CD14-positive monocyte (primary cell): ENCODE measurements around the gene SPAG5. TPM values are rescaled to one million over a fixed set of nuclear protein-coding genes. Genes with fewer than 3 reads are reported as not detected.

ENCODE experiments used
- DNase-seq, 3 donors: peaks; one replicate each; pipeline ENCODE4 v3.0.0-alpha.2; 2011 to 2022
- H2AFZ ChIP-seq: 2 replicates; pipeline ENCODE4 v1.6.0; 2012; ENCODE audit warnings: mild to moderate bottlenecking, low read depth, low read length, inconsistent platforms; ENCODE audit not compliant: insufficient read depth, poor library complexity, severe bottlenecking
- H3K27ac ChIP-seq, 2 donors: 1 replicate in 1 of 2; 2 replicates in 1 of 2; pipeline ENCODE4 v1.5.1; 2012 to 2013; ENCODE audit warnings: low read length in 2 of 2, control low read depth in 1 of 2, inconsistent platforms in 1 of 2, low read depth in 1 of 2, mild to moderate bottlenecking in 1 of 2
- H3K27me3 ChIP-seq, 2 donors: one replicate each; pipeline versions ENCODE4 v1.6.0 to v1.6.1; 2011 to 2013; ENCODE audit warnings: low read length in 2 of 2; ENCODE audit not compliant: control insufficient read depth in 2 of 2, insufficient read depth in 2 of 2
- H3K36me3 ChIP-seq, 2 donors: replicated peaks in 1 of 2; 1 replicate in 1 of 2; 2 replicates in 1 of 2; pipeline versions ENCODE4 v1.5.1 to v1.6.1; 2012 to 2013; ENCODE audit warnings: low read length in 2 of 2, control low read depth in 1 of 2, inconsistent platforms in 1 of 2, mild to moderate bottlenecking in 1 of 2; ENCODE audit not compliant: insufficient read depth in 2 of 2, control insufficient read depth in 1 of 2
- H3K4me1 ChIP-seq, 2 donors: 1 replicate in 1 of 2; 2 replicates in 1 of 2; pipeline versions ENCODE4 v1.5.1 to v1.6.1; 2012 to 2013; ENCODE audit warnings: low read length in 2 of 2, control low read depth in 1 of 2, inconsistent platforms in 1 of 2, mild to moderate bottlenecking in 1 of 2, moderate library complexity in 1 of 2; ENCODE audit not compliant: insufficient read depth in 2 of 2, control insufficient read depth in 1 of 2
- H3K4me2 ChIP-seq: replicated peaks from 2 replicates; pipeline ENCODE3; 2012; ENCODE audit warnings: low read length, moderate library complexity, mild to moderate bottlenecking; ENCODE audit not compliant: poor library complexity, severe bottlenecking; ENCODE audit errors: extremely low read depth
- H3K4me3 ChIP-seq, 3 experiments: fragments of 200-600 bp in 1 of 3; sonication (generic) in 1 of 3; replicated peaks in 1 of 3; 1 replicate in 2 of 3; 2 replicates in 1 of 3; pipeline ENCODE4 v1.5.1; 2011 to 2013; ENCODE audit warnings: low read length in 3 of 3, mild to moderate bottlenecking in 3 of 3, control low read depth in 2 of 3, low read depth in 2 of 3, inconsistent platforms in 1 of 3, moderate library complexity in 1 of 3
- H3K79me2 ChIP-seq: 2 replicates; pipeline ENCODE4 v1.6.0; 2012; ENCODE audit warnings: mild to moderate bottlenecking, control low read depth, inconsistent platforms, low read length, moderate library complexity; ENCODE audit not compliant: insufficient read depth
- H3K9ac ChIP-seq: 2 replicates; pipeline ENCODE4 v1.6.0; 2017; ENCODE audit warnings: low read length, mild to moderate bottlenecking; ENCODE audit not compliant: insufficient read depth, poor library complexity, severe bottlenecking
- H3K9me3 ChIP-seq, 2 donors: replicated peaks in 1 of 2; 1 replicate in 1 of 2; 2 replicates in 1 of 2; pipeline versions ENCODE4 v1.5.1 to v1.6.1; 2012 to 2013; ENCODE audit warnings: low read length in 2 of 2, control low read depth in 1 of 2; ENCODE audit not compliant: control insufficient read depth in 1 of 2, insufficient read depth in 1 of 2
- H4K20me1 ChIP-seq: 2 replicates; pipeline ENCODE4 v1.6.0; 2012; ENCODE audit warnings: mild to moderate bottlenecking, low read length, control low read depth, moderate library complexity; ENCODE audit not compliant: insufficient read depth
- H3K27ac Mint-ChIP-seq, 7 donors: one replicate each; pipeline ENCODE4 v1.8.0; 2020; ENCODE audit warnings: mild to moderate bottlenecking in 7 of 7, mixed read lengths in 7 of 7, moderate library complexity in 6 of 7, inconsistent platforms in 2 of 7
- H3K27me3 Mint-ChIP-seq, 3 donors: one replicate each; pipeline ENCODE4 v1.8.0; 2021 to 2022; ENCODE audit warnings: low read depth in 3 of 3, mild to moderate bottlenecking in 3 of 3, mixed read lengths in 3 of 3, moderate library complexity in 3 of 3, inconsistent platforms in 1 of 3
- H3K36me3 Mint-ChIP-seq, 2 donors: one replicate each; pipeline ENCODE4 v1.8.0; 2020; ENCODE audit warnings: mixed read lengths in 2 of 2, inconsistent platforms in 1 of 2, mild to moderate bottlenecking in 1 of 2
- H3K4me1 Mint-ChIP-seq: one replicate; pipeline ENCODE4 v1.8.0; 2020; ENCODE audit warnings: mild to moderate bottlenecking, mixed read lengths
- H3K4me3 Mint-ChIP-seq, 2 donors: one replicate each; pipeline ENCODE4 v1.8.0; 2020; ENCODE audit warnings: mild to moderate bottlenecking in 2 of 2, mixed read lengths in 2 of 2, moderate library complexity in 1 of 2
- H3K9me3 Mint-ChIP-seq, 7 donors: one replicate each; pipeline ENCODE4 v1.8.0; 2020 to 2022; ENCODE audit warnings: mixed read lengths in 7 of 7, mild to moderate bottlenecking in 6 of 7, moderate library complexity in 6 of 7, inconsistent platforms in 2 of 7
- WGBS: methylation state at CpG from one replicate; pipeline ENCODE4 v1.1.5; 2013; ENCODE audit warnings: missing lambda C conversion rate; ENCODE audit not compliant: insufficient coverage; 5-methylcytosine and 5-hydroxymethylcytosine counted together
- intact Hi-C, 2 donors: fragments of 100-400 bp; cut with micrococcal nuclease; formaldehyde crosslinking; loops; one replicate each; pipeline versions ENCODE4 v1.15.0 to v1.15.1; 2023
- polyA plus RNA-seq, 3 donors: library from polyadenylated mRNA; depleted of rRNA in 1 of 3; unstranded in 2 of 3; stranded (reverse) in 1 of 3; fragments of 300-500 nt in 2 of 3; fragments of >200 nt in 1 of 3; fragmentation: Illumina TruSeq in 2 of 3; gene quantifications; 1 replicate in 2 of 3; 2 replicates in 1 of 3; pipeline ENCODE4 v1.2.3, GENCODE V29; 2012 to 2021
- TF ChIP-seq, protein P1 (sequence below): fragments of 200-600 bp; IDR thresholded peaks from one replicate; pipeline ENCODE4 v1.8.0; 2022; ENCODE audit warnings: antibody characterized with exemption, mild to moderate bottlenecking

SPAG5 gene
- polyA plus RNA-seq, 3 donors, result 7.7 TPM; not detected in 2

DNA sequence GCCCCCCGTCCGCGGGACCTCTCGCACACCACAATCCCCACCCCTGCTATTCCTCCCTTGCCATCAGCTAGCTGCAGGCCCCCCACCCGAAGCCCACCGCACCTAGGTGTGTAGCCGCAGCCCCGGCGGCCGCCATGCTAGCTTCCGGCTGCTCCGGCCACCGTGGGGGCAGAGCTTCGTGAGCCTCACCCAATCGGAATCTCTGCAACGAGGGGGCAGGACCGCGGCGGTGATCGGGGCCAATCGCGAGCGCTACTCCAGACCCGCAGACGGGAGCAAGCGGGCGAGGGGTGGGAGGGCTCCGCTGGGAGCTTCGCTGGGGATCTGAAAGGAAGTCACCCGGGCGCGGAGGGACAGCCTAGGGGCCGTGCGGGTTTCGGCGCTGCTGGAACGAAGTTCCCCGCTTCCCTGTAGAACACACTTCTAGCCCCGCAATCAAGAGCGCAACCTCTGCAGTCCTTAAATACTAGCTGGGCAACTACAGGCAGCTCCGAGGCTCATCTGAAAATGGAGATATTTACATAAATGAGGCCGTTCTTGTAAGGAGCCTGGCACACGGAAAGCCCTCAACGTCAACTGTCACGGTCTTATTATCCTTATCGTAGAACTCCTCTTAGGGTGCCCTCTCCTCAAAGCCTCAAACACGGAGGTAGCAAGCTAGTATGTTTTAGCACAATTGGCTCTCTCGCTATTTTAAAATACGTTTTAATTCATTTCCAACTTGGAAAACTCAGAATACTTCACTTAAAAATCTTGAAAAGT is 27.3 kb downstream of the SPAG5 start, which contains the start of gene PIGS:
TSS of gene PIGS (minus strand) at position 164 of the 762 bp plus-strand sequence. CDS start at position 136, 28 bp downstream.
- intact Hi-C loops, result loop anchor here in 1 of 2 donors (1.0 to 10.0 kb wide), 2 partner anchors 28 to 237 kb away; partner anchors contain the start of genes IFT20, SPAG5 and TNFAIP1
- Histone ChIP-seq H4K20me1 (peaks cover 17% of the 10 kb centered on the region), H3K9me3 (no peaks in the 10 kb centered on the region), H3K36me3 (no peaks in the 10 kb centered on the region), H3K4me1 (peaks cover 34 to 49% of the 10 kb centered on the region in 2 donors), H3K4me2 (peak within 1 kb of the TSS; percentile 88), H2AFZ (peak within 1 kb of the TSS; percentile 95), H3K9ac (peak within 1 kb of the TSS; percentile 80), H3K79me2 (peaks cover 39% of the 10 kb centered on the region), H3K27me3 (no peaks in the 10 kb centered on the region), H3K4me3 (peak within 1 kb of the TSS; percentile 69 to 92 (median 89)), H3K27ac (peak within 1 kb of the TSS; percentile 35 to 71)
- peak; percentile 90 for DNase-seq
- Mint-ChIP-seq H3K36me3 (peaks cover 4 to 11% of the 10 kb centered on the region in 2 donors), H3K4me3 (peak within 1 kb of the TSS; percentile 93 to 96), H3K27me3 (peaks cover 2 to 4% (median 3%) of the 10 kb centered on the region in 3 donors), H3K27ac (peak within 1 kb of the TSS; percentile 82 to 91 (median 86)), H3K4me1 (peaks cover 50% of the 10 kb centered on the region), H3K9me3 (no peaks in the 10 kb centered on the region)
- WGBS, result 0% methylated on average over 42 of the region's 49 CpGs
- TF ChIP-seq, protein P1, sequence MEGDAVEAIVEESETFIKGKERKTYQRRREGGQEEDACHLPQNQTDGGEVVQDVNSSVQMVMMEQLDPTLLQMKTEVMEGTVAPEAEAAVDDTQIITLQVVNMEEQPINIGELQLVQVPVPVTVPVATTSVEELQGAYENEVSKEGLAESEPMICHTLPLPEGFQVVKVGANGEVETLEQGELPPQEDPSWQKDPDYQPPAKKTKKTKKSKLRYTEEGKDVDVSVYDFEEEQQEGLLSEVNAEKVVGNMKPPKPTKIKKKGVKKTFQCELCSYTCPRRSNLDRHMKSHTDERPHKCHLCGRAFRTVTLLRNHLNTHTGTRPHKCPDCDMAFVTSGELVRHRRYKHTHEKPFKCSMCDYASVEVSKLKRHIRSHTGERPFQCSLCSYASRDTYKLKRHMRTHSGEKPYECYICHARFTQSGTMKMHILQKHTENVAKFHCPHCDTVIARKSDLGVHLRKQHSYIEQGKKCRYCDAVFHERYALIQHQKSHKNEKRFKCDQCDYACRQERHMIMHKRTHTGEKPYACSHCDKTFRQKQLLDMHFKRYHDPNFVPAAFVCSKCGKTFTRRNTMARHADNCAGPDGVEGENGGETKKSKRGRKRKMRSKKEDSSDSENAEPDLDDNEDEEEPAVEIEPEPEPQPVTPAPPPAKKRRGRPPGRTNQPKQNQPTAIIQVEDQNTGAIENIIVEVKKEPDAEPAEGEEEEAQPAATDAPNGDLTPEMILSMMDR, result no peak

DNA sequence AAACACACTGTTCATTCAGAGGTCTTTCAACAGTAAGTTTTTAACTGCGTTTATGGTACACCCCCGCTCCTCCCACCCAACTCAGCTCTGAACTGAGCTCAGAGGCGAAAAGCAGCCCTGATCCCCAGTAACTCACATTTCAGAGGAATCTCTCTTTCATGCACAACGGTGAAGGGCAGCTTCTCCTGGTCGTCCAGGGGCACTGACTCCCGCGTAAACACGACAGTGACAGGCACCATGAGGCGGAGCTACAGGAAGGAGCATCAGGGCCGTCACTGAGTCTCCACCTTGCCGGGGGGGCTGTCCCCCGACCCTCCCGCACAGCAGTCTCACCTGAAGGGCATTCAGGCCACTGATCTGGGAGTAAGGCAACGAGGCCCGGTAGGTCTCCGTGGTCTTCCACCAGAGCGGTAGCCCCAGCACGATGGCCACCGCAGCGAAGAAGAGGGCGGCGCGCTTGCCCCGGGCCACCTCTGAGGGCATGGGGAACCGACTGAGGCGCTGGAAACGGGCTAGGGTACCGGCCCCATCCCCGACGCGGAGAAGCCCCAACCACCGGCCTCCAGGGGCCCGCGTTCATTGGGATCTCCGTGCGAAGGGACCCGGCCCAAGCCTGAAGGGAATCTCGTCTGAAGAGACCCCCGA is 28.0 kb downstream of the SPAG5 start:
- Histone ChIP-seq H3K9me3 (no peaks in the 10 kb centered on the region), H4K20me1 (peaks cover 19% of the 10 kb centered on the region), H3K27ac (peak overlapping the region; percentile 35 to 71), H3K4me3 (peak overlapping the region; percentile 69 to 92 (median 89)), H3K9ac (peak overlapping the region; percentile 80), H3K36me3 (no peaks in the 10 kb centered on the region), H3K79me2 (peaks cover 46% of the 10 kb centered on the region), H3K4me2 (peak overlapping the region; percentile 88), H3K4me1 (peaks cover 34 to 49% of the 10 kb centered on the region in 2 donors), H2AFZ (peak overlapping the region; percentile 95), H3K27me3 (no peaks in the 10 kb centered on the region)
- Mint-ChIP-seq H3K27ac (peak overlapping the region; percentile 73 to 91 (median 85)), H3K4me1 (peaks cover 45% of the 10 kb centered on the region), H3K4me3 (peak overlapping the region; percentile 93 to 96), H3K27me3 (peaks cover 0 to 2% (median under 1%) of the 10 kb centered on the region in 3 donors), H3K9me3 (no peaks in the 10 kb centered on the region), H3K36me3 (peaks cover 4 to 11% of the 10 kb centered on the region in 2 donors)
- DNase-seq, result no peak
- TF ChIP-seq, protein P1, result no peak
- intact Hi-C loops, result loop anchor here in 1 of 2 donors (1.0 to 10.0 kb wide), 2 partner anchors 28 to 236 kb away; partner anchors contain the start of genes IFT20, SPAG5 and TNFAIP1
- under 1% methylated on average over 37 of the region's 39 CpGs for WGBS
